IMR-90 (cell line): Measurements from ENCODE around the gene CORO1C. TPM values are rescaled to one million over a fixed set of nuclear protein-coding genes. Genes with fewer than 3 reads are reported as not detected.

Experiments used
- ATAC-seq: fragments of 200-7000 bp; cut with Tn5 transposase; 2 replicates; pipeline ENCODE4 v1.9.1; 2020; ENCODE audit warnings: low read depth, mild to moderate bottlenecking, moderate library complexity
- BruUV-seq: library from RNA; stranded (reverse); fragments of 400-500 nt; replicated peaks from 2 replicates; lab custom pipeline; 2021; lab: Mats Ljungman, UMichigan
- CTCF ChIA-PET: fragments of 300-600 bp; formaldehyde crosslinking; extraction: SDS; loops from one replicate; lab custom pipeline; 2021; ENCODE audit warnings: antibody characterized with exemption; lab: Yijun Ruan, JAX
- POLR2A ChIA-PET: fragments of 300-600 bp; sonication (Branson Sonifier 250); formaldehyde crosslinking; loops from one replicate; lab custom pipeline; 2022; ENCODE audit warnings: antibody characterized with exemption; ENCODE audit not compliant: unreplicated experiment; lab: Charles Lee
- DNase-seq: peaks from one replicate; pipeline ENCODE4 v3.0.0; 2013
- H2AFZ ChIP-seq: replicated peaks from 2 replicates; pipeline ENCODE3; 2013; ENCODE audit warnings: low read length, mild to moderate bottlenecking; ENCODE audit not compliant: poor library complexity
- H2AK5ac ChIP-seq: 2 replicates; pipeline ENCODE4 v1.6.1; 2013; ENCODE audit warnings: low read depth, low read length, inconsistent platforms
- H2AK9ac ChIP-seq: replicated peaks from 2 replicates; pipeline ENCODE3; 2013; ENCODE audit warnings: mild to moderate bottlenecking, low read depth, low read length, moderate library complexity; ENCODE audit not compliant: poor library complexity
- H2BK120ac ChIP-seq: 2 replicates; pipeline ENCODE4 v1.6.1; 2013; ENCODE audit warnings: low read depth, low read length, inconsistent platforms
- H2BK15ac ChIP-seq: 3 replicates; pipeline ENCODE4 v1.6.1; 2013; ENCODE audit warnings: low read depth, low read length, inconsistent platforms
- H2BK20ac ChIP-seq: 2 replicates; pipeline ENCODE4 v1.6.1; 2013; ENCODE audit warnings: low read depth, mild to moderate bottlenecking, inconsistent platforms, low read length, moderate library complexity
- H2BK5ac ChIP-seq: 2 replicates; pipeline ENCODE4 v1.6.1; 2013; ENCODE audit warnings: mild to moderate bottlenecking, low read depth, low read length, inconsistent platforms; ENCODE audit not compliant: poor library complexity, severe bottlenecking
- H3K14ac ChIP-seq: replicated peaks from 2 replicates; pipeline ENCODE4 v1.6.1; 2013; ENCODE audit warnings: low read depth, low read length, inconsistent platforms
- H3K18ac ChIP-seq: 2 replicates; pipeline ENCODE4 v1.6.1; 2013; ENCODE audit warnings: low read depth, low read length, control low read depth
- H3K23ac ChIP-seq: 2 replicates; pipeline ENCODE4 v1.6.1; 2013; ENCODE audit warnings: low read depth, low read length, inconsistent platforms
- H3K27ac ChIP-seq: 2 replicates; pipeline ENCODE4 v1.5.1; 2013; ENCODE audit warnings: mild to moderate bottlenecking, control low read depth, low read length; ENCODE audit not compliant: insufficient read depth
- H3K27me3 ChIP-seq: 2 replicates; pipeline ENCODE4 v1.6.1; 2013; ENCODE audit warnings: low read length; ENCODE audit not compliant: control insufficient read depth, insufficient read depth
- H3K36me3 ChIP-seq: 2 replicates; pipeline ENCODE4 v1.6.1; 2013; ENCODE audit warnings: low read length, mixed read lengths; ENCODE audit not compliant: control insufficient read depth, insufficient read depth
- H3K4ac ChIP-seq: 2 replicates; pipeline ENCODE4 v1.6.1; 2013; ENCODE audit warnings: low read depth, low read length, inconsistent platforms
- H3K4me1 ChIP-seq: 2 replicates; pipeline ENCODE4 v1.6.1; 2013; ENCODE audit warnings: low read length, mixed read lengths; ENCODE audit not compliant: control insufficient read depth, insufficient read depth
- H3K4me2 ChIP-seq: 2 replicates; pipeline ENCODE4 v1.6.1; 2013; ENCODE audit warnings: low read depth, mild to moderate bottlenecking, control low read depth, low read length, moderate library complexity
- H3K4me3 ChIP-seq: 2 replicates; pipeline ENCODE4 v1.5.1; 2013; ENCODE audit warnings: low read depth, mild to moderate bottlenecking, control low read depth, low read length, moderate library complexity; ENCODE audit not compliant: insufficient read depth
- H3K56ac ChIP-seq: 2 replicates; pipeline ENCODE4 v1.6.1; 2013; ENCODE audit warnings: low read length, inconsistent platforms; ENCODE audit not compliant: insufficient read depth; ENCODE audit errors: extremely low read depth
- H3K79me1 ChIP-seq, 2 experiments: 2 replicates each; pipeline ENCODE4 v1.6.1; 2013; ENCODE audit warnings: low read length in 2 of 2, inconsistent platforms in 1 of 2, low read depth in 1 of 2
- H3K9ac ChIP-seq: 2 replicates; pipeline ENCODE4 v1.6.1; 2013; ENCODE audit warnings: low read depth, low read length, control low read depth
- H3K9me1 ChIP-seq: 2 replicates; pipeline ENCODE4 v1.6.1; 2013; ENCODE audit warnings: low read length, inconsistent platforms; ENCODE audit not compliant: insufficient read depth
- H3K9me3 ChIP-seq: 2 replicates; pipeline ENCODE4 v1.6.1; 2013; ENCODE audit warnings: low read length; ENCODE audit not compliant: control insufficient read depth, insufficient read depth
- H4K20me1 ChIP-seq: 2 replicates; pipeline ENCODE4 v1.6.1; 2013; ENCODE audit warnings: low read length, inconsistent platforms; ENCODE audit not compliant: insufficient read depth
- H4K5ac ChIP-seq: 2 replicates; pipeline ENCODE4 v1.6.1; 2013; ENCODE audit warnings: mild to moderate bottlenecking, low read depth, low read length, control low read depth
- H4K8ac ChIP-seq, 2 experiments: 2 replicates each; pipeline ENCODE4 v1.6.1; 2013; ENCODE audit warnings: low read depth in 2 of 2, low read length in 2 of 2, control low read depth in 1 of 2, inconsistent platforms in 1 of 2
- H4K91ac ChIP-seq: 2 replicates; pipeline ENCODE4 v1.6.1; 2013; ENCODE audit warnings: low read depth, low read length, inconsistent platforms; ENCODE audit not compliant: insufficient read depth
- MAFK ChIP-seq: IDR thresholded peaks from 2 replicates; pipeline ENCODE4 v1.6.1; 2012; ENCODE audit warnings: low read depth, low read length, improper control_type of control experiment
- POLR2A ChIP-seq: IDR thresholded peaks from 2 replicates; pipeline ENCODE4 v1.6.1; 2012; ENCODE audit warnings: mild to moderate bottlenecking, low read depth, low read length
- WGBS, 2 experiments: methylation state at CpG; one replicate each; pipeline versions ENCODE4 v1.1.5 to v1.1.7; 2013; ENCODE audit warnings: missing lambda C conversion rate in 2 of 2; ENCODE audit not compliant: insufficient read length in 1 of 2; ENCODE audit errors: extremely low coverage in 2 of 2; 5-methylcytosine and 5-hydroxymethylcytosine counted together
- dilution Hi-C: fragments of 300-500 bp; cut with HindIII; formaldehyde crosslinking; loops from one replicate; pipeline ENCODE4 v1.14.3; 2018; ENCODE audit warnings: low sequenced_read_pairs; ENCODE audit not compliant: unreplicated experiment
- in situ Hi-C: fragments of 300-500 bp; cut with MboI; formaldehyde crosslinking; loops from 3 replicates; pipeline ENCODE4 v1.14.3; 2019; ENCODE audit warnings: low sequenced_read_pairs, inconsistent platforms, mixed read lengths
- intact Hi-C: fragments of 100-400 bp; cut with micrococcal nuclease; formaldehyde crosslinking; loops from 2 replicates; pipeline ENCODE4 v1.10.0; 2022
- polyA plus RNA-seq, 3 experiments: library from polyadenylated mRNA; depleted of rRNA; stranded (reverse); fragments of >200 nt; gene quantifications; 2 replicates each; pipeline ENCODE4 v1.2.3, GENCODE V29; 2012; ENCODE audit warnings: low replicate concordance in 1 of 3
- total RNA-seq: library from RNA; depleted of rRNA; stranded (reverse); fragments of >200 nt; gene quantifications from 2 replicates; pipeline ENCODE4 v1.2.3, GENCODE V29; 2012

Gene CORO1C
- total and polyA plus RNA-seq, 2 of the 4 experiments (the other 2 are of a cell fraction) = 675 to 1,100 TPM

GRCh38 chr12:108744021-108744897, 12.9 kb upstream of the CORO1C start:
- ChIA-PET POLR2A (no interaction called here), CTCF (no interaction called here)
- Histone ChIP-seq H3K4me1 (peaks cover 2% of the 10 kb centered on the region; the same call in 1 of the 2 replicates), H3K4ac (0 out of 2 replicates have a peak overlapping the region, but pooled peaks have one; percentile 79), H2BK15ac (no peak overlapping the region), H3K9me1 (no peaks in the 10 kb centered on the region; the same call in 1 of the 2 replicates), H4K91ac (no peak overlapping the region), H4K8ac (no peak overlapping the region), H4K20me1 (no peaks in the 10 kb centered on the region), H3K23ac (no peak overlapping the region), H3K27ac (no peak overlapping the region), H2BK120ac (no peak overlapping the region; the same call in 1 of the 2 replicates), H4K5ac (no peak overlapping the region), H3K79me1 (no peaks in the 10 kb centered on the region), H3K36me3 (no peaks in the 10 kb centered on the region), H2AK9ac (no peak overlapping the region), H2BK5ac (no peak overlapping the region), H3K56ac (no peak overlapping the region), H3K18ac (no peak overlapping the region), H2AK5ac (no peak overlapping the region), H3K9ac (no peak overlapping the region), H2BK20ac (no peak overlapping the region), H3K14ac (peak overlapping the region; percentile 85; the same call in 1 of the 2 replicates), H3K9me3 (no peaks in the 10 kb centered on the region), H3K4me3 (no peak overlapping the region), H2AFZ (no peak overlapping the region), H3K27me3 (no peaks in the 10 kb centered on the region), H3K4me2 (no peak overlapping the region)
- no peak for ATAC-seq
- WGBS, 2 experiments = 80% methylated on average over 1 of the region's 5 CpGs; no CpG with 5 or more reads in 1 of the 2 experiments
- TF ChIP-seq POLR2A (no peak), MAFK (peak; percentile 17; the same call in 1 of the 2 replicates)
- no peak for DNase-seq
- in situ Hi-C loops (no loop called here), intact Hi-C loops (no loop called here), dilution Hi-C loops (no loop called here)
- no TSS peak for BruUV-seq
